Activated T-helper 1 cell treated with anti-CD3 and anti-CD28 coated beads, Interleukin-2, amount 50 U/mL, for 16 hours (primary cell): ENCODE data around the gene OVCH1.

ENCODE experiments used
- DNase-seq, 2 donors: peaks; one replicate each; pipeline ENCODE4 v3.0.0-alpha.2; 2020; ENCODE audit warnings: low read depth in 1 of 2, low spot score in 1 of 2

Gene OVCH1, protein sequence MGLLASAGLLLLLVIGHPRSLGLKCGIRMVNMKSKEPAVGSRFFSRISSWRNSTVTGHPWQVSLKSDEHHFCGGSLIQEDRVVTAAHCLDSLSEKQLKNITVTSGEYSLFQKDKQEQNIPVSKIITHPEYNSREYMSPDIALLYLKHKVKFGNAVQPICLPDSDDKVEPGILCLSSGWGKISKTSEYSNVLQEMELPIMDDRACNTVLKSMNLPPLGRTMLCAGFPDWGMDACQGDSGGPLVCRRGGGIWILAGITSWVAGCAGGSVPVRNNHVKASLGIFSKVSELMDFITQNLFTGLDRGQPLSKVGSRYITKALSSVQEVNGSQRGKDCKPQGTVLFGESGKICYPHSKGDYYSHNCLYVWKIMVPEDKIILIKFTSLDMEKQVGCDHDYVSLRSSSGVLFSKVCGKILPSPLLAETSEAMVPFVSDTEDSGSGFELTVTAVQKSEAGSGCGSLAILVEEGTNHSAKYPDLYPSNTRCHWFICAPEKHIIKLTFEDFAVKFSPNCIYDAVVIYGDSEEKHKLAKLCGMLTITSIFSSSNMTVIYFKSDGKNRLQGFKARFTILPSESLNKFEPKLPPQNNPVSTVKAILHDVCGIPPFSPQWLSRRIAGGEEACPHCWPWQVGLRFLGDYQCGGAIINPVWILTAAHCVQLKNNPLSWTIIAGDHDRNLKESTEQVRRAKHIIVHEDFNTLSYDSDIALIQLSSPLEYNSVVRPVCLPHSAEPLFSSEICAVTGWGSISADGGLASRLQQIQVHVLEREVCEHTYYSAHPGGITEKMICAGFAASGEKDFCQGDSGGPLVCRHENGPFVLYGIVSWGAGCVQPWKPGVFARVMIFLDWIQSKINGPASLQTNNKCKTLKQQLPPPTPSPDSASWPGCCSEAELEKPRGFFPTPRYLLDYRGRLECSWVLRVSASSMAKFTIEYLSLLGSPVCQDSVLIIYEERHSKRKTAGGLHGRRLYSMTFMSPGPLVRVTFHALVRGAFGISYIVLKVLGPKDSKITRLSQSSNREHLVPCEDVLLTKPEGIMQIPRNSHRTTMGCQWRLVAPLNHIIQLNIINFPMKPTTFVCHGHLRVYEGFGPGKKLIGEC

DNA sequence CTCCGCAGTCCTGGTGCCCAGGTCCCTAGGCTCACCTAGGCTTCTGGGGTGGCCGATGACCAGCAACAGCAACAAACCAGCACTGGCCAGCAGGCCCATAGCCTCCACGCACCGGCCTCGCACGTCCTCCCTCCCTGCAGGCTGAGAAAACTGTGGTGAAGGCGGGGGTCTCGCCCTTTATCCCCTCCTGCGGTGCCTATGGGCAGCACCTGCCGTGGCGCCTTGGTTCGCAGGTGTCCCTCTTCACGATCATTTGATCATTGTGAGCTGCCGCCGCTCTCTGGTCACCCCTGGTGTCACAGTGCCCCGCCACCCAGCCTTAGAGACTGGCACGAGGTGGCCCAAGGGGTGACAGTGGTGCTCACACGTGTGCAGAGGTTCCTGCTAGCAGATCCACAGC lies at the start of gene OVCH1:
OVCH1 (minus strand) TSS at position 99 of the 400 bp plus-strand sequence; CDS start at position 99, 0 bp downstream.
- DNase-seq: no peak

- DNase-seq: no peak
Observed at GRCh38 chr12:29547151-29547632, 49.7 kb upstream of the OVCH1 start.

- no peak for DNase-seq
Observed at GRCh38 chr12:29546000-29546399, 48.5 kb upstream of the OVCH1 start.

DNA sequence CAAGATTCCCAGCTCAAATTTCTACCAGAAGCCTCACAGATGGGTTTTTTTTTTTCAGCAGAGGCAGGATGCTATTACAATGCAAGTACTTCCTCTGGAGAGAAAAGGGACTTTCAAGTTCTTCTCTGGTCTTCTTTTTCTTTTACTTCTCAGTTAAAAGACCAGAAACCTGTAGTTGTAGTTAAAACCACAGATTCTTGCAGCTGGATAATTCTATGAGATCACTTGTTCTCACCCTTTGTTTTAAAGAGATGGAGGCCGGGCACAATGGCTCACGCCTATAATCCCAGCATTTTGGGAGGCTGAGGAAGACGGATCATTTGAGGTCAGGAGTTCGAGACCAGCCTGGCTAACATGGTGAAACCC lies 47.6 kb upstream of the OVCH1 start:
- no peak for DNase-seq

GRCh38 chr12:29544428-29545101 lies 47.1 kb upstream of the OVCH1 start:
- DNase-seq: no peak

DNA sequence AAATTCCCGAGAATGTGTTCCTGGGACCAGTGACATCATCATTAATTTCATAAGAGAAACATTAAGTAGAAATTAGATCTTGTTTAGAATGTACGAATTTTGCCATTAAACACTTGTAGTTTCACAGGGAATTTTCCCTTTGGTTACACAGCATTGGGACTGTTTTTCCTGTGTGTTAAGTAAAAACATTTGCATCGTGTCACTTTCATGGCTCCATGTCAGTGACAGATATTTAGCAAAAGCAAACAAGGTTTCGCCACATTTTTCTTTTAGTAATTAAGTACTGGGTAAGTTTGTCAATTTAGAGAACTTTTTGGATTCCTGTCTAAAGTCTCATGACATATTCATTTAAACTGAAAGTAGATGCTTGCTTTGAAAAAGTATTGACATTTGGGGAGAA lies 45.5 kb upstream of the OVCH1 start:
- no peak for DNase-seq

- DNase-seq: no peak
Observed at GRCh38 chr12:29537298-29537697, 39.8 kb upstream of the OVCH1 start.

- DNase-seq: no peak
Observed at GRCh38 chr12:29534935-29535334, 37.4 kb upstream of the OVCH1 start.

DNA sequence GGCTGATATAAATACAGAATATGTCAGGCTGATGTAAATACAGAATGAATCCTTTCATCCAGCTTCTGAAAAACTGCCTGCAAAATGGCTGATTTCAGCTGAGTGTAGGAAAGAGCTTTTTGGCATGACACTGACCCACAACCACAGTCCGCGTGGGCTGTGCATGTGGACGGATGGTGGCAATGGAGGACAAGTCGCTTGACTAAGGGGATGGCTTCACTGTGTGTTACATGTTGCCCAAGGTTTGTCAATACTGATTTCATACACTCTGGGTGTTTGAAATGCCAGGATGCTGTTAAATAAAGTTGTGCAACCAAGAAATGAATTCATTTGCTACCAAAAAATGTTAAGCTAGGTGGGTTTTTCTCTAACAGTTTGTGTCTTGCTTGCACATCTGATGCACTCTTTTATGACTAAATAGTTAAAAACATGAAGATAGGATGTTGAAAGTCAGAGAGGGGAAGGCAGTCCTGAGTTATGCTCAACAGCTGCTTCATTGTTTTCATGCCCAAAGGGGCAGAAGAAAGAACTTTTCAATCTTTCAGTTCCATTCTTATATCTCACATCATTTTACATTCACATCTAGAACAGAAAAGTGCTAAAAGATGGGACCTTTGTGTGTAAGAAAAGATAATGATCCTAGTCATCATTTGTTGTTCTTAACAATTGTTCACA lies 36.5 kb upstream of the OVCH1 start:
- no peak for DNase-seq

GRCh38 chr12:29531471-29531870 lies 34.0 kb upstream of the OVCH1 start:
- no peak for DNase-seq

- no peak for DNase-seq
Observed at GRCh38 chr12:29530436-29530835, 33.0 kb upstream of the OVCH1 start.

- DNase-seq: no peak
Observed at GRCh38 chr12:29528161-29528560, 30.7 kb upstream of the OVCH1 start.

DNA sequence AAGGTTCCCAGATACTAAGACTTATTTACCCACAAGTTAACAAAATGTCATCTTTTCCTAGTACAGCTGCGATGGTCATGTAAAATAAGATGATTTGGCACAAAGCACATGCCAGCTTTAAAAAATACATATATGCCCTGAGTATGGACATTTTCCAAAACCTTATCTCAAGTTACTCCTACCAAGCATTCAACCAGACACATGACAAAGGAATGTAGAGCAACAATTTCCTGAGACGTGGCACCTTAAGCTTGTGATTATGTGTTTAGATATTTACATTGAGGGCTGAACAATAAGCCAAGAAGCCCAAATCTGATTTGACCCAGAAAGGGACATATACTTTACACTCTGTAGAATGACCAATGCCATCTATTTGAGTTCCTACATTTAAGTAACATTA lies 24.5 kb upstream of the OVCH1 start:
- DNase-seq: no peak

- DNase-seq: no peak
Observed at GRCh38 chr12:29519585-29520182, 22.2 kb upstream of the OVCH1 start.

- DNase-seq: no peak
Observed at GRCh38 chr12:29518407-29518806, 20.9 kb upstream of the OVCH1 start.

DNA sequence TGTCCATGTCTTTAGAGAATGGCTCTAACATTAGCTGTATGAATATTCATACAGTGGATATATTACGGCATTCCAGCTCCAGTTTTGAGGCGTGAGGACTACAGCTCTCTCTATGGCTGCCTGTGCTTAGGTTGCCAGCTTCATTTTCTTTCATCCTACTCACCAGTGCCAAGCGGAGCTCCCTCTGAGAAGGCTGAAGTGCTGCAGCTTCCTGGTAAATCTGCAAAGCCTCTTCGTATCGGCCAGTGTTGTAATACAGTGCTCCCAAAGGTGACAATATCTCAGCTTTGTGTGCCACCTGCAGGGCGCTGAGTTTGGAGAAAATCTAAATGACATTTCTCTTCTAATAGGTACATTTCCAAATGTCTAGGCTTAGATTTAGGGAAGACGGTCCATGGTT lies 19.8 kb upstream of the OVCH1 start:
- no peak for DNase-seq

GRCh38 chr12:29516431-29516875 lies 19.0 kb upstream of the OVCH1 start:
- DNase-seq: no peak

- DNase-seq: no peak
Observed at GRCh38 chr12:29510591-29511185, 13.2 kb upstream of the OVCH1 start.

- no peak for DNase-seq
Observed at GRCh38 chr12:29509503-29509902, 12.0 kb upstream of the OVCH1 start.

- no peak for DNase-seq
Observed at GRCh38 chr12:29508949-29509348, 11.5 kb upstream of the OVCH1 start.
